Esophagus squamous epithelium (tissue), 5 donors: ENCODE data around the gene XRN1. TPM values are rescaled to one million over a fixed set of nuclear protein-coding genes. Genes with fewer than 3 reads are reported as not detected.
A peak's percentile ranks its signal among the peaks of the same experiment; 100 is the strongest.
"Not testable (repeated sequence)": the region's sequence is repeated elsewhere in the genome, so short reads cannot be mapped to it uniquely, and the experiment has no call there.

Experiments
- DNase-seq: peaks from one replicate; lab custom pipeline; 2025; lab: John Stamatoyannopoulos, UW
- H3K27ac ChIP-seq, 4 donors: fragments of 200-600 bp; sonication (generic); one replicate each; pipeline ENCODE4 v1.5.1; 2016 to 2019; ENCODE audit warnings: mild to moderate bottlenecking in 1 of 4
- H3K27me3 ChIP-seq, 4 donors: fragments of 200-600 bp; sonication (generic); 1 replicate in 3 of 4; 2 replicates in 1 of 4; pipeline versions ENCODE4 v1.5.1 to v1.6.0; 2017 to 2021; ENCODE audit warnings: antibody characterized with exemption in 1 of 4
- H3K36me3 ChIP-seq, 3 donors: fragments of 200-600 bp; sonication (generic); one replicate each; pipeline ENCODE4 v1.5.1; 2016 to 2019
- H3K4me1 ChIP-seq, 3 donors: fragments of 200-600 bp; sonication (generic); one replicate each; pipeline ENCODE4 v1.5.1; 2017 to 2019
- H3K4me3 ChIP-seq, 4 donors: fragments of 200-600 bp; sonication (generic); 1 replicate in 3 of 4; 2 replicates in 1 of 4; pipeline ENCODE4 v1.5.1; 2016 to 2019; ENCODE audit warnings: mild to moderate bottlenecking in 2 of 4, moderate library complexity in 1 of 4
- H3K9me3 ChIP-seq, 3 donors: fragments of 200-600 bp; sonication (generic); one replicate each; pipeline ENCODE4 v1.5.1; 2016 to 2019
- CTCF ChIP-seq, 6 experiments: fragments of 450-650 bp in 4 of 6; fragments of 200-600 bp in 2 of 6; sonication (generic) in 2 of 6; IDR thresholded peaks; one replicate each; pipeline ENCODE4 v1.5.1; 2016 to 2019; ENCODE audit warnings: antibody characterized with exemption in 6 of 6, mild to moderate bottlenecking in 4 of 6, moderate library complexity in 4 of 6
- POLR2A ChIP-seq, 4 donors: fragments of 450-650 bp; IDR thresholded peaks; one replicate each; pipeline ENCODE4 v1.6.1; 2017; ENCODE audit warnings: antibody characterized with exemption in 4 of 4, mild to moderate bottlenecking in 4 of 4, moderate library complexity in 3 of 4
- WGBS, 2 donors: methylation state at CpG; one replicate each; pipeline ENCODE4 v1.1.5; 2018; 5-methylcytosine and 5-hydroxymethylcytosine counted together
- intact Hi-C: fragments of 100-400 bp; cut with DNase I; formaldehyde crosslinking; loops from one replicate; pipeline ENCODE4 v1.15.0; 2022
- total RNA-seq, 4 donors: library from RNA; depleted of rRNA; stranded (reverse); fragments of >200 nt; gene quantifications; one replicate each; pipeline ENCODE4 v1.1.0, GENCODE V29; 2016
- donor health status: DM: yes; HTN: yes; CAD: no.

XRN1 gene
- total RNA-seq, 4 donors from 2014 or later: 15.5 to 37.6 (median 23.1) TPM

GRCh38 chr3:142447301-142447851 is 461 bp downstream of the XRN1 start:
- Histone ChIP-seq H3K27me3 (no peaks in the 10 kb centered on the region), H3K4me3 (peak overlapping the region; percentile 87 to 95 (median 90)), H3K4me1 (peaks cover 8 to 52% (median 14%) of the 10 kb centered on the region in 3 donors), H3K36me3 (peaks cover 0 to 21% (median 0%) of the 10 kb centered on the region in 3 donors), H3K9me3 (no peaks in the 10 kb centered on the region), H3K27ac (peak overlapping the region; percentile 98 to 99 (median 98))
- TF ChIP-seq POLR2A (IDR thresholded peaks at IDR 0.05) (no peak), CTCF (IDR thresholded peaks at IDR 0.05) (no peak)
- DNase-seq: no peak
- intact Hi-C loops: no loop called here
- WGBS, 2 donors: 0% methylated on average over 2 to 19 of the region's 35 CpGs

DNA sequence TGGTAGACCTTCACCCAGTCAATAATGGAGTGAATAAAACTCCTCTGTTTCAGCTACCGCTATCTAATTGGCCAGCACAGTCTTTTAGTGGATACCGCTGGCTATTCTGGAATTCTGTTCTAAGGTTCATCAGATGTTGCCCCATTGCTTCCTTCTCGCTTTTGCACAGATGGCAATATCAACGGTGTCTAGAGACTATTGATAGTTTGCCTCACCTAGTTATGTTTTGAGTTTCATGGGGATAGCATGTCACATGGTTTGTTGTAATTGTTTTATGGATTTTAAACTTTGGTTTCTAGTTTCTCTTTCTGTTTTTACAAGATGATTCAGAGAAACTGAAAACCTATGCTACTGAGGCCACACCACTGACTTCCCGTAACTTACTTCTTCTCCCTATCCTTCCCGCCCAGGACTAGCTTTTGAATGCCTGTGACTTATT is 2.0 kb downstream of the XRN1 start:
- 58% methylated on average over 6 of the region's 6 CpGs for WGBS, 2 donors
- no peak for TF ChIP-seq CTCF (IDR thresholded peaks at IDR 0.05)
- TF ChIP-seq POLR2A (IDR thresholded peaks at IDR 0.05): no peak
- Histone ChIP-seq H3K4me1 (peaks cover 8 to 65% (median 19%) of the 10 kb centered on the region in 3 donors), H3K4me3 (peak overlapping the region in 3 of 4 donors; percentile 8 to 95 (median 88)), H3K36me3 (peaks cover 0 to 7% (median 0%) of the 10 kb centered on the region in 3 donors), H3K9me3 (no peaks in the 10 kb centered on the region), H3K27me3 (no peaks in the 10 kb centered on the region), H3K27ac (peak overlapping the region in 3 of 4 donors; percentile 29 to 98 (median 98))
- intact Hi-C loops: no loop called here
- no peak for DNase-seq

DNA sequence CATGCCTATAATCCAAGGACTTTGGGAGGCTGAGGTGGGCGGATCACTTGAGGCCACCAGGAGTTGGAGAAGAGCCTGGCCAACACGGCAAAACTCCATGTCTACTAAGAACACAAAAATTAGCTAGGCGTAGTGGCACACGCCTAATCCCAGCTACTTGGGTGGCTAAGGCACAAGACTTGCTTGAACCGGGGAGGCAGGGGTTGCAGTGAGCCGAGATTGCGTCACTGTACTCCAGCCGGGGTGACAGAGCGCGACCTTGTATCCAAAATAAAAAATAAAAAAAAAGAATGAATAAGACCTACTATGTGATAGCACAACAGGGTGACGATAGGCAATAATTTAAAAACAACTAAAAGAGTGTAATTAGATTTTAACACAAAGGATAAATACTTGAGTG is 3.5 kb downstream of the XRN1 start:
- Histone ChIP-seq H3K9me3 (no peaks in the 10 kb centered on the region), H3K27ac (no peak overlapping the region), H3K36me3 (no peaks in the 10 kb centered on the region), H3K4me1 (peaks cover 16 to 80% (median 25%) of the 10 kb centered on the region in 3 donors), H3K27me3 (no peaks in the 10 kb centered on the region), H3K4me3 (no peak overlapping the region)
- intact Hi-C loops: no loop called here
- WGBS, 2 donors: 86 to 92% methylated on average over 11 of the region's 11 CpGs
- no peak for DNase-seq
- TF ChIP-seq CTCF (IDR thresholded peaks at IDR 0.05) (no peak), POLR2A (IDR thresholded peaks at IDR 0.05) (no peak)

GRCh38 chr3:142443060-142443459 is 4.8 kb downstream of the XRN1 start:
- H3K36me3 ChIP-seq, H3K4me3 ChIP-seq, DNase-seq, H3K9me3 ChIP-seq, H3K27me3 ChIP-seq, intact Hi-C loops, H3K27ac ChIP-seq: not testable (repeated sequence)
- peaks cover 16 to 86% (median 25%) of the 10 kb centered on the region in 3 donors for H3K4me1 ChIP-seq
- 95% methylated on average over 6 of the region's 12 CpGs; no CpG with 5 or more reads in 1 of the 2 donors for WGBS, 2 donors

DNA sequence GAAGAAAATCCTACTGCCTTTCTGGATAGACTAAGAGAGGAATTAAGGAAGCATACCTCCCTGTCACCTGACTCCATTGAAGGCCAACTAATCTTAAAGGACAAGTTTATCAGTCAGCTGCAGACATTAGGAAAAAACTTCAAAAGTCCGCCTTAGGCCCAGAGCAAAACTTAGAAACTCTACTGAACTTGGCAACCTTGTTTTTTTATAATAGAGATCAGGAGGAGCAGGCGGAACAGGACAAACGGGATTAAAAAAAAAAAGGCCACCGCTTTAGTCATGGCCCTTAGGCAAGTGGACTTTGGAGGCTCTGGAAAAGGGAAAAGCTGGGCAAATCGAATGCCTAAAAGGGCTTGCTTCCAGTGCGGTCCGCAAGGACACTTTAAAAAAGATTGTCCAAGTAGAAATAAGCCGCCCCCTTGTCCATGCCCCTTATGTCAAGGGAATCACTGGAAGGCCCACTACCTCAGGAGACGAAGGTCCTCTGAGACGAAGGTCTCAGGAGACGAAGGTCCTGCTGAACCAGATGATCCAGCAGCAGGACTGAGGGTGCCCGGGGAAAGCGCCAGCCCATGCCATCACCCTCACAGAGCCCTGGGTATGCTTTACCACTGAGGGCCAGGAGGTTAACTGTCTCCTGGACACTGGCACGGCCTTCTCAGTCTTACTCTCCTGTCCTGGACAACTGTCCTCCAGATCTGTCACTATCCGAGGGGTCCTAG is 8.2 kb downstream of the XRN1 start:
- DNase-seq, H3K27me3 ChIP-seq, intact Hi-C loops, H3K4me3 ChIP-seq, H3K9me3 ChIP-seq: not testable (repeated sequence)
- WGBS, 2 donors: 71 to 76% methylated on average over 9 to 14 of the region's 15 CpGs
- Histone ChIP-seq H3K27ac (peak overlapping the region in 1 of 4 donors; percentile 16), H3K36me3 (peaks cover 0 to 12% (median 0%) of the 10 kb centered on the region in 3 donors), H3K4me1 (peaks cover 10 to 73% (median 11%) of the 10 kb centered on the region in 3 donors)

DNA sequence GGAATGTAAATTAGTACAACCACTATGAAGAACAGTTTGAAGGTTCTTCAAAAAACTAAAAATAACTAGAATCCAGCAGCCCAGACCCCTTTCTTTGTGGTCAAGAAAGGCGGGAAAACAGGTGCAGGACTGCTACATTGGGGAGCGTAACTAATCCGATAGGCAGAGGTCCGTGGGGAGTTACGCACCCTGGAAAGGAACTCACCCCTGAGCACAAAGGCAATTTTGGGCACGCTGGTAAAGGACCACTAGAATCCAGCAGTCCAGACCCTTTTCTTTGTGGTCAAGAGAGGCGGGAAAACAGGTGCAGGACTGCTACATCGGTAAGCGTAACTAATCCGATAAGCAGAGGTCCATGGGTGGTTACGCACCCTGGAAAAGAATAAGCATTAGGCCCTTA is 9.7 kb downstream of the XRN1 start:
- H3K27me3 ChIP-seq, intact Hi-C loops, DNase-seq, H3K9me3 ChIP-seq, H3K27ac ChIP-seq, H3K4me3 ChIP-seq: not testable (repeated sequence)
- WGBS, 2 donors: 90 to 99% methylated on average over 11 of the region's 11 CpGs
- Histone ChIP-seq H3K4me1 (peaks cover 7 to 58% (median 11%) of the 10 kb centered on the region in 3 donors), H3K36me3 (peaks cover 0 to 12% (median 0%) of the 10 kb centered on the region in 3 donors)
